Liver (tissue), 10 donors: ENCODE data around the gene CLDN6. TPM values are rescaled to one million over a fixed set of nuclear protein-coding genes. Genes with fewer than 3 reads are reported as not detected.

ENCODE experiments used
- DNase-seq: peaks from one replicate; pipeline ENCODE4 v3.0.0-alpha.2; 2017; ENCODE audit warnings: low spot score
- H3K27ac ChIP-seq, 2 donors: one replicate each; pipeline ENCODE4 v1.7.0; 2013; ENCODE audit warnings: inconsistent platforms in 2 of 2, low read length in 2 of 2, control low read depth in 1 of 2, low read depth in 1 of 2, mild to moderate bottlenecking in 1 of 2
- H3K27me3 ChIP-seq, 4 donors: one replicate each; pipeline versions ENCODE4 v1.6.1 to v1.7.0; 2013; ENCODE audit warnings: low read length in 3 of 4, inconsistent platforms in 1 of 4, mild to moderate bottlenecking in 1 of 4, moderate library complexity in 1 of 4; ENCODE audit not compliant: control insufficient read depth in 4 of 4, insufficient read depth in 4 of 4
- H3K36me3 ChIP-seq, 4 donors: one replicate each; pipeline versions ENCODE4 v1.6.1 to v1.7.0; 2013; ENCODE audit warnings: low read length in 3 of 4, mild to moderate bottlenecking in 3 of 4, low read depth in 1 of 4, moderate library complexity in 1 of 4; ENCODE audit not compliant: control insufficient read depth in 4 of 4, insufficient read depth in 3 of 4
- H3K4me1 ChIP-seq, 4 donors: one replicate each; pipeline versions ENCODE4 v1.6.1 to v1.7.0; 2013; ENCODE audit warnings: low read length in 3 of 4, mild to moderate bottlenecking in 3 of 4, moderate library complexity in 1 of 4; ENCODE audit not compliant: control insufficient read depth in 4 of 4, insufficient read depth in 4 of 4
- H3K4me3 ChIP-seq, 3 donors: one replicate each; pipeline versions ENCODE4 v1.6.1 to v1.7.0; 2013; ENCODE audit warnings: low read length in 3 of 3, control low read depth in 1 of 3, low read depth in 1 of 3, mild to moderate bottlenecking in 1 of 3
- H3K9ac ChIP-seq, 2 donors: one replicate each; pipeline ENCODE4 v1.7.0; 2013; ENCODE audit warnings: low read length in 2 of 2, mild to moderate bottlenecking in 2 of 2, moderate library complexity in 2 of 2, control low read depth in 1 of 2, low read depth in 1 of 2
- H3K9me3 ChIP-seq, 4 donors: one replicate each; pipeline versions ENCODE4 v1.6.1 to v1.7.0; 2013; ENCODE audit warnings: low read length in 3 of 4; ENCODE audit not compliant: control insufficient read depth in 4 of 4
- ATF3 ChIP-seq: IDR thresholded peaks from 2 replicates; pipeline ENCODE4 v1.6.1; 2016; ENCODE audit warnings: antibody characterized with exemption
- CTCF ChIP-seq: fragments of 150-350 bp; IDR thresholded peaks from 2 replicates; pipeline ENCODE4 v1.5.1; 2017; ENCODE audit warnings: improper control_type of control experiment, low read depth, low read length; ENCODE audit not compliant: missing input control
- EGR1 ChIP-seq, 2 donors: IDR thresholded peaks; 2 replicates each; pipeline ENCODE4 v1.6.1; 2016 to 2018; ENCODE audit warnings: antibody characterized with exemption in 2 of 2, low read depth in 2 of 2
- FOXA1 ChIP-seq: IDR thresholded peaks from 2 replicates; pipeline ENCODE4 v1.6.1; 2016; ENCODE audit warnings: antibody characterized with exemption
- FOXA2 ChIP-seq: IDR thresholded peaks from 2 replicates; pipeline ENCODE4 v1.6.1; 2016; ENCODE audit warnings: antibody characterized with exemption
- GABPA ChIP-seq, 2 donors: IDR thresholded peaks in 1 of 2; conservative IDR thresholded peaks in 1 of 2; 2 replicates each; pipeline ENCODE4 v1.6.1; 2016; ENCODE audit warnings: antibody characterized with exemption in 2 of 2, mild to moderate bottlenecking in 1 of 2, moderate library complexity in 1 of 2
- HNF4A ChIP-seq, 2 donors: conservative IDR thresholded peaks; 2 replicates each; pipeline ENCODE4 v1.6.1; 2016; ENCODE audit warnings: antibody characterized with exemption in 2 of 2, mild to moderate bottlenecking in 2 of 2
- HNF4G ChIP-seq: IDR thresholded peaks from 2 replicates; pipeline ENCODE4 v1.6.1; 2016; ENCODE audit warnings: antibody characterized with exemption
- JUND ChIP-seq, 2 donors: IDR thresholded peaks; 2 replicates each; pipeline ENCODE4 v1.6.1; 2016; ENCODE audit warnings: antibody characterized with exemption in 2 of 2
- NR2F2 ChIP-seq: IDR thresholded peaks from 2 replicates; pipeline ENCODE4 v1.6.1; 2016; ENCODE audit warnings: antibody characterized with exemption
- RAD21 ChIP-seq, 2 donors: IDR thresholded peaks; 2 replicates each; pipeline ENCODE4 v1.6.1; 2016; ENCODE audit warnings: antibody characterized with exemption in 2 of 2, mild to moderate bottlenecking in 2 of 2
- SP1 ChIP-seq: IDR thresholded peaks from 2 replicates; pipeline ENCODE4 v1.6.1; 2018; ENCODE audit warnings: antibody characterized with exemption, mild to moderate bottlenecking
- YY1 ChIP-seq: IDR thresholded peaks from 2 replicates; pipeline ENCODE4 v1.6.1; 2016; ENCODE audit warnings: antibody characterized with exemption, mild to moderate bottlenecking
- WGBS: extraction: QIAGEN DNeasy Blood & Tissue Kit; methylation state at CpG from one replicate; pipeline ENCODE4 v1.1.7; 2013; 5-methylcytosine and 5-hydroxymethylcytosine counted together
- polyA plus RNA-seq, 2 donors: library from polyadenylated mRNA; stranded (reverse) in 1 of 2; unstranded in 1 of 2; fragments of 200-250 nt in 1 of 2; fragments of >200 nt in 1 of 2; fragmentation: Nextera tagmentation in 1 of 2; extraction: Ambion mirVana in 1 of 2; gene quantifications; one replicate each; pipeline versions ENCODE4 v1.2.1 to v1.2.3, GENCODE V29; 2013 to 2015
- small RNA-seq: library from RNA; depleted of rRNA; stranded (forward); fragments of <200 nt; gene quantifications from one replicate; pipeline ENCODE3, GENCODE V24; 2014
- total RNA-seq, 2 donors: library from RNA; depleted of rRNA; stranded (reverse); fragments of >200 nt; gene quantifications; one replicate each; pipeline ENCODE4 v1.2.3, GENCODE V29; 2014
- TF ChIP-seq, protein P1 (sequence below): IDR thresholded peaks from 2 replicates; pipeline ENCODE4 v1.6.1; 2016; ENCODE audit warnings: antibody characterized with exemption
- TF ChIP-seq, protein P2 (sequence below): IDR thresholded peaks from 2 replicates; pipeline ENCODE4 v1.6.1; 2016; ENCODE audit warnings: antibody characterized with exemption
- donor health status: healthy.
- donor health status: healthy.
- donor health status: healthy.
- donor health status: healthy.
- donor health status: healthy.

CLDN6 gene
- total and polyA plus RNA-seq, 4 donors = 0.75 TPM; not detected in 3

- peak overlapping the region in 1 of 3 donors; percentile 7 for H3K4me3 ChIP-seq
- WGBS = 42% methylated on average over 39 of the region's 39 CpGs
- H3K9ac ChIP-seq = no peak overlapping the region
- H3K36me3 ChIP-seq = no peaks in the 10 kb centered on the region
- H3K27me3 ChIP-seq = peaks cover 0 to 14% (median 5%) of the 10 kb centered on the region in 4 donors
- TF ChIP-seq, protein P1, sequence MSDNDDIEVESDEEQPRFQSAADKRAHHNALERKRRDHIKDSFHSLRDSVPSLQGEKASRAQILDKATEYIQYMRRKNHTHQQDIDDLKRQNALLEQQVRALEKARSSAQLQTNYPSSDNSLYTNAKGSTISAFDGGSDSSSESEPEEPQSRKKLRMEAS = no peak
- TF ChIP-seq HNF4A (conservative IDR thresholded peaks at IDR 0.05) = no peak
- TF ChIP-seq, protein P2, sequence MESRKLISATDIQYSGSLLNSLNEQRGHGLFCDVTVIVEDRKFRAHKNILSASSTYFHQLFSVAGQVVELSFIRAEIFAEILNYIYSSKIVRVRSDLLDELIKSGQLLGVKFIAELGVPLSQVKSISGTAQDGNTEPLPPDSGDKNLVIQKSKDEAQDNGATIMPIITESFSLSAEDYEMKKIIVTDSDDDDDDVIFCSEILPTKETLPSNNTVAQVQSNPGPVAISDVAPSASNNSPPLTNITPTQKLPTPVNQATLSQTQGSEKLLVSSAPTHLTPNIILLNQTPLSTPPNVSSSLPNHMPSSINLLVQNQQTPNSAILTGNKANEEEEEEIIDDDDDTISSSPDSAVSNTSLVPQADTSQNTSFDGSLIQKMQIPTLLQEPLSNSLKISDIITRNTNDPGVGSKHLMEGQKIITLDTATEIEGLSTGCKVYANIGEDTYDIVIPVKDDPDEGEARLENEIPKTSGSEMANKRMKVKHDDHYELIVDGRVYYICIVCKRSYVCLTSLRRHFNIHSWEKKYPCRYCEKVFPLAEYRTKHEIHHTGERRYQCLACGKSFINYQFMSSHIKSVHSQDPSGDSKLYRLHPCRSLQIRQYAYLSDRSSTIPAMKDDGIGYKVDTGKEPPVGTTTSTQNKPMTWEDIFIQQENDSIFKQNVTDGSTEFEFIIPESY = no peak
- TF ChIP-seq FOXA1 = no peak
- TF ChIP-seq JUND (IDR thresholded peaks at IDR 0.05) = no peak
- no peak for TF ChIP-seq YY1
- no peak for TF ChIP-seq SP1
- TF ChIP-seq FOXA2 = no peak
- TF ChIP-seq NR2F2 = no peak
- TF ChIP-seq ATF3 = no peak
- TF ChIP-seq CTCF = no peak
- no peak for TF ChIP-seq HNF4G
- TF ChIP-seq GABPA (IDR thresholded peaks at IDR 0.05 in 1 of 2, conservative IDR thresholded peaks at IDR 0.05 in 1 of 2) = no peak
- TF ChIP-seq RAD21 (IDR thresholded peaks at IDR 0.05) = no peak
- TF ChIP-seq EGR1 (IDR thresholded peaks at IDR 0.05; ENCODE audit: low read depth in 2 of 2) = no peak
- H3K27ac ChIP-seq = no peak overlapping the region
- no peaks in the 10 kb centered on the region for H3K9me3 ChIP-seq
- peaks cover 7 to 44% (median 34%) of the 10 kb centered on the region in 4 donors for H3K4me1 ChIP-seq
- no peak for DNase-seq
Measured at GRCh38 chr16:2966043-2966807, 51.8 kb downstream of the CLDN6 start.

Small RNA genes lying within 50 kb of the gene (small RNA-seq; reads per million reads assigned to genes)
- not detected for gene LINC00514

Other genes with a start within 250 kb of the CLDN6 start
- 100 to 1,000 TPM; 114 to 395 TPM for gene ELOB, start 240.9 kb downstream of the CLDN6 start, total RNA-seq
- gene ELOB, start 240.9 kb downstream of the CLDN6 start, polyA plus RNA-seq = 100 to 1,000 TPM; 252 to 374 TPM
- not detected for gene PRSS33, start 230.6 kb downstream of the CLDN6 start, total RNA-seq
- not detected for gene PRSS33, start 230.6 kb downstream of the CLDN6 start, polyA plus RNA-seq
- not detected for gene PRSS41, start 219.7 kb downstream of the CLDN6 start, total RNA-seq
- gene PRSS41, start 219.7 kb downstream of the CLDN6 start, polyA plus RNA-seq = not detected
- gene PRSS21, start 200.9 kb downstream of the CLDN6 start, total RNA-seq = 1 to 10 TPM in 1 of 2 donors, not detected in 1; 1.0 TPM
- under 1 TPM; 0.18 to 0.26 TPM for gene PRSS21, start 200.9 kb downstream of the CLDN6 start, polyA plus RNA-seq
- under 1 TPM; 0.33 to 0.79 TPM for gene ZG16B, start 187.9 kb downstream of the CLDN6 start, total RNA-seq
- gene ZG16B, start 187.9 kb downstream of the CLDN6 start, polyA plus RNA-seq = under 1 TPM; 0.24 to 0.53 TPM
- gene PRSS22, start 160.0 kb downstream of the CLDN6 start, total RNA-seq = 1 to 10 TPM in 1 of 2 donors, not detected in 1; 1.1 TPM
- under 1 TPM; 0.23 to 0.32 TPM for gene PRSS22, start 160.0 kb downstream of the CLDN6 start, polyA plus RNA-seq
- gene FLYWCH2, start 135.0 kb downstream of the CLDN6 start, total RNA-seq = 10 to 100 TPM in 1 of 2 donors, 1 to 10 TPM in 1; 7.1 to 21.0 TPM
- 10 to 100 TPM in 1 of 2 donors, 1 to 10 TPM in 1; 4.9 to 10.2 TPM for gene FLYWCH2, start 135.0 kb downstream of the CLDN6 start, polyA plus RNA-seq
- 10 to 100 TPM in 1 of 2 donors, 1 to 10 TPM in 1; 6.2 to 12.2 TPM for gene FLYWCH1, start 106.3 kb downstream of the CLDN6 start, total RNA-seq
- gene FLYWCH1, start 106.3 kb downstream of the CLDN6 start, polyA plus RNA-seq = 1 to 10 TPM; 3.9 to 9.5 TPM
- not detected for gene KREMEN2, start 53.9 kb downstream of the CLDN6 start, total RNA-seq
- gene KREMEN2, start 53.9 kb downstream of the CLDN6 start, polyA plus RNA-seq = not detected
- 1 to 10 TPM in 1 of 2 donors, under 1 TPM in 1; 0.92 to 9.9 TPM for gene PAQR4, start 48.8 kb downstream of the CLDN6 start, total RNA-seq
- gene PAQR4, start 48.8 kb downstream of the CLDN6 start, polyA plus RNA-seq = 1 to 10 TPM in 1 of 2 donors, under 1 TPM in 1; 0.63 to 3.0 TPM
- gene PKMYT1, start 37.7 kb downstream of the CLDN6 start, total RNA-seq = 10 to 100 TPM in 1 of 2 donors, under 1 TPM in 1; 0.50 to 15.8 TPM
- 1 to 10 TPM; 1.7 to 3.4 TPM for gene PKMYT1, start 37.7 kb downstream of the CLDN6 start, polyA plus RNA-seq
- gene CLDN9, start 5.3 kb downstream of the CLDN6 start, total RNA-seq = under 1 TPM; 0.05 to 0.25 TPM
- under 1 TPM; 0.25 to 0.32 TPM for gene CLDN9, start 5.3 kb downstream of the CLDN6 start, polyA plus RNA-seq
- gene TNFRSF12A, start 2.2 kb upstream of the CLDN6 start, total RNA-seq = 1 to 10 TPM; 7.9 to 8.8 TPM
- 10 to 100 TPM in 1 of 2 donors, 1 to 10 TPM in 1; 9.4 to 35.5 TPM for gene TNFRSF12A, start 2.2 kb upstream of the CLDN6 start, polyA plus RNA-seq
- 1 to 10 TPM; 1.4 to 2.2 TPM for gene HCFC1R1, start 5.8 kb upstream of the CLDN6 start, total RNA-seq
- 10 to 100 TPM; 16.3 to 17.6 TPM for gene HCFC1R1, start 5.8 kb upstream of the CLDN6 start, polyA plus RNA-seq
- gene THOC6, start 5.9 kb upstream of the CLDN6 start, total RNA-seq = 10 to 100 TPM; 12.6 to 14.8 TPM
- 10 to 100 TPM; 10.8 TPM for gene THOC6, start 5.9 kb upstream of the CLDN6 start, polyA plus RNA-seq
- under 1 TPM in 1 of 2 donors, not detected in 1; 0.59 TPM for gene BICDL2, start 18.8 kb upstream of the CLDN6 start, total RNA-seq
- gene BICDL2, start 18.8 kb upstream of the CLDN6 start, polyA plus RNA-seq = under 1 TPM; 0.15 to 0.33 TPM
- 1 to 10 TPM in 1 of 2 donors, under 1 TPM in 1; 0.47 to 2.7 TPM for gene MMP25, start 28.4 kb upstream of the CLDN6 start, total RNA-seq
- gene MMP25, start 28.4 kb upstream of the CLDN6 start, polyA plus RNA-seq = 1 to 10 TPM in 1 of 2 donors, under 1 TPM in 1; 0.57 to 1.3 TPM
- gene IL32, start 47.5 kb upstream of the CLDN6 start, total RNA-seq = 100 to 1,000 TPM in 1 of 2 donors, 1 to 10 TPM in 1; 8.6 to 328 TPM
- gene IL32, start 47.5 kb upstream of the CLDN6 start, polyA plus RNA-seq = 100 to 1,000 TPM in 1 of 2 donors, 10 to 100 TPM in 1; 93.4 to 300 TPM
- gene ZSCAN10, start 81.1 kb upstream of the CLDN6 start, total RNA-seq = not detected
- not detected for gene ZSCAN10, start 81.1 kb upstream of the CLDN6 start, polyA plus RNA-seq
- 1 to 10 TPM; 4.1 to 6.9 TPM for gene ZNF205, start 94.4 kb upstream of the CLDN6 start, total RNA-seq
- 1 to 10 TPM; 2.0 to 5.9 TPM for gene ZNF205, start 94.4 kb upstream of the CLDN6 start, polyA plus RNA-seq
- 1 to 10 TPM; 1.9 to 4.5 TPM for gene ZNF213, start 116.8 kb upstream of the CLDN6 start, total RNA-seq
- gene ZNF213, start 116.8 kb upstream of the CLDN6 start, polyA plus RNA-seq = 1 to 10 TPM in 1 of 2 donors, under 1 TPM in 1; 0.56 to 1.6 TPM
- gene OR1F1, start 170.0 kb upstream of the CLDN6 start, total RNA-seq = not detected
- gene OR1F1, start 170.0 kb upstream of the CLDN6 start, polyA plus RNA-seq = not detected
- gene ZNF200, start 217.0 kb upstream of the CLDN6 start, total RNA-seq = 1 to 10 TPM; 4.5 to 5.3 TPM
- 1 to 10 TPM; 1.8 to 2.3 TPM for gene ZNF200, start 217.0 kb upstream of the CLDN6 start, polyA plus RNA-seq
- 1 to 10 TPM; 1.2 to 3.3 TPM for gene MEFV, start 238.4 kb upstream of the CLDN6 start, total RNA-seq
- gene MEFV, start 238.4 kb upstream of the CLDN6 start, polyA plus RNA-seq = under 1 TPM; 0.33 to 0.36 TPM